ENCODE data around the gene AP1AR. TPM values are rescaled to one million over a fixed set of nuclear protein-coding genes. Genes with fewer than 3 reads are reported as not detected.
"Not testable (repeated sequence)": the region's sequence is repeated elsewhere in the genome, so short reads cannot be mapped to it uniquely, and the experiment has no call there.

The AP1AR gene
- total RNA-seq, 2 donors from 2014 or later: 20.0 to 21.0 TPM

DNA sequence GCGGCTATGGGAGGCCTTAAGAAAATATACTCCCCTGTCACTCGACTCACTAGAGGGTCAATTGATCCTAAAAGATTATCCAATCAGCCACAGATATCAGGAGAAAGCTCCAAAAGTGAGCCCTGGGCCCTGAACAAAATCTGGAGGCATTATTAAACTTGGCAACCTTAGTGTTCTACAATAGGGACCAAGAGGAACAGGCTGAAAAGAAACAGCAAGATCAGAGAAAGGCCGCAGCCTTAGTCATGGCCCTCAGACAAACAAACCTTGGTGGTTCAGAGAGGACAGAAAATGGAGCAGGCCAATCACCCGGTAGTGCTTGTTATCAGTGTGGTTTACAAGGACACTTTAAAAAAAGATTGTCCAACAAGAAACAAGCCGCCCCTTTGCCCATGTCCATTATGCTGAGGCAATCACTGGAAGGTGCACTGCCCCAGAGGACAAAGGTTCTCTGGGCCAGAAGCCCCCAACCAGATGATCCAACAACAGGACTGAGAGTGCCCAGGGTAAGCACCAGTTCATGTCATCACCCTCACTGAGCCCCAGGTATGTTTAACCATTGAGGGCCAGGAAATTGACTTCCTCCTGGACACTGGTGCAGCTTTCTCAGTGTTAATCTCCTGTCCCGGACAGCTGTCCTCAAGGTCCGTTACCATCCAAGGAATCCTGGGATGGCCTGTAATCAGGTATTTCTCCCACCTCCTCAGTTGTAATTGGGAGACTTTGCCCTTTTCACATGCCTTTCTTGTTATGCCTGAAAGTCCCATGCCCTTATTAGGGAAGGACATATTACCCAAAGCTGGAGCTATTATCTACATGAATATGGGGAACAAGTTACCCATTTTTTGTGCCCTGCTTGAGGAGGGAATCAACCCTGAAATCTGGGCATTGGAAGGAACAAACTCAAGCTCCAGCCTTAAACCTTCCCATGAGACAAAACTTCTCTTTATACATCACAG, 23.2 kb upstream of the AP1AR start:
- DNase-seq (ENCODE audit: low spot score); H3K27ac Mint-ChIP-seq; H3K27me3 Mint-ChIP-seq; H3K9me3 Mint-ChIP-seq; H3K4me1 Mint-ChIP-seq (ENCODE audit: low read depth in 2 of 2); H3K4me3 Mint-ChIP-seq; H3K36me3 Mint-ChIP-seq; ATAC-seq: not testable (repeated sequence)

DNA sequence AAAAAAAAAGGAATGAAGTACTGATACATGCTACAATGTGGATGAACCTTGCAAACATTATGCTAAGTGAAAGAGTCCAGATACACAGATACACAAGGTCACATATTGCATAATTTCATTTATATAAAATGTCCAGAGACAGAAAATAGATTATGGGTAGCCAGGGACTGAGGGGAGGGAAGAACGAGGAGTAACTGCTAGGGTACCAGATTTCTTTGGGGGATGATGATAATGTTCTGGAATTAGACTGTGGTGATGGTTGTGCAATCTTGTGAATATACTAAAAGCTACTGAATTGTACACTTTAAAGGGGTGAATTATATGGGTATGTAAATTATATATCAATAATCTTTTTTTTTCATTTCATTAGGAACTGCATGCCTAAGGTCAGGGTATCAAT, 20.8 kb upstream of the AP1AR start:
- H3K9me3 Mint-ChIP-seq: no peaks in the 10 kb centered on the region
- DNase-seq (ENCODE audit: low spot score): no peak
- no peak overlapping the region for H3K27ac Mint-ChIP-seq
- no peak overlapping the region for H3K4me3 Mint-ChIP-seq
- H3K4me1 Mint-ChIP-seq (ENCODE audit: low read depth in 2 of 2): peaks cover 4 to 6% of the 10 kb centered on the region in 2 donors
- no peaks in the 10 kb centered on the region for H3K36me3 Mint-ChIP-seq
- peaks cover 0 to 4% of the 10 kb centered on the region in 2 donors for H3K27me3 Mint-ChIP-seq
- ATAC-seq: no peak

DNA sequence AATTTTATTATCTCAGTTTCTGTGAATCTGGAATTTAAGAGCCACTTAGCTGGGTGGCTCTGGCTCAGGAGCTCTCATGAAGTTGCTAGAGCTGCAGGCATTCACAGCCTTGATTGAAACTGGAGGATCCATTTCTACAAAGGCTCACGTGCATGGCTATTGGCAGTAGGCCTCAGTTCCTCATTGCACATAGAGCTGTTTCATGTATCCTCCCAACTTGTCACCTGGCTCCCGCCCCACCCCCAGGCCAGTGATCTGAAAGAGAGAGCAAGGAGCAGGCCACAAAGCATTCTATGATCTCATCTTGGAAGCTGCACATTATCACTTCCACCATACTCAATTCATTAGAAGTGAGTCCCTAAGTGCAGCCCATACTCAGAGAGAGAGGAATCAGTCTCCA, 18.5 kb upstream of the AP1AR start:
- no peak for DNase-seq (ENCODE audit: low spot score)
- H3K27me3 Mint-ChIP-seq: peaks cover 0 to 4% of the 10 kb centered on the region in 2 donors

DNA sequence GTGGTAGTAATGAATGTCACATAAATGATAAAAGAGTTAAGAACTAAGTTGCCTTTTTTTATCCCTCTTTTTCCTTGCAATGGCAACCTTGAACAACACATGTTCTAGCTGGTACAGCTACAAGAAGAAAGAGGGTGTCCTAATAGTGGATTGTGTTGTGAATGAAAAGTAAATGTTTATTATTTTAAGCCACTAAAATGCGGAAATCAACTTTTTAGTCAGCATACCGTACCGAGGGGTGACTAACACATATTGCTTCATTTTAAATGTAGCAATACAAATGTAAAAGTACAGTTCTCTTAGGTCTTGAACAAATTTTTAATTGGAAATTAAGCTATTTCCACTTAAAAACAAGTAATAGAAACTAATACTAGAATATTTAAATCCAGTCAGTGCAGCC, 17.7 kb upstream of the AP1AR start:
- peak in 1 of 2 donors; percentile 41 for ATAC-seq
- Mint-ChIP-seq H3K4me3 (no peak overlapping the region), H3K9me3 (no peaks in the 10 kb centered on the region), H3K27me3 (peaks cover 0 to 4% of the 10 kb centered on the region in 2 donors), H3K36me3 (no peaks in the 10 kb centered on the region), H3K27ac (no peak overlapping the region), H3K4me1 (ENCODE audit: low read depth in 2 of 2) (peaks cover 4 to 6% of the 10 kb centered on the region in 2 donors)
- no peak for DNase-seq (ENCODE audit: low spot score)

More for the DNA sequence above, 18.5 kb upstream of the AP1AR start:
- peaks cover 4 to 6% of the 10 kb centered on the region in 2 donors for H3K4me1 Mint-ChIP-seq (ENCODE audit: low read depth in 2 of 2)
- no peak overlapping the region for H3K27ac Mint-ChIP-seq
- no peaks in the 10 kb centered on the region for H3K36me3 Mint-ChIP-seq
- no peaks in the 10 kb centered on the region for H3K9me3 Mint-ChIP-seq
- no peak for ATAC-seq
- no peak overlapping the region for H3K4me3 Mint-ChIP-seq

DNA sequence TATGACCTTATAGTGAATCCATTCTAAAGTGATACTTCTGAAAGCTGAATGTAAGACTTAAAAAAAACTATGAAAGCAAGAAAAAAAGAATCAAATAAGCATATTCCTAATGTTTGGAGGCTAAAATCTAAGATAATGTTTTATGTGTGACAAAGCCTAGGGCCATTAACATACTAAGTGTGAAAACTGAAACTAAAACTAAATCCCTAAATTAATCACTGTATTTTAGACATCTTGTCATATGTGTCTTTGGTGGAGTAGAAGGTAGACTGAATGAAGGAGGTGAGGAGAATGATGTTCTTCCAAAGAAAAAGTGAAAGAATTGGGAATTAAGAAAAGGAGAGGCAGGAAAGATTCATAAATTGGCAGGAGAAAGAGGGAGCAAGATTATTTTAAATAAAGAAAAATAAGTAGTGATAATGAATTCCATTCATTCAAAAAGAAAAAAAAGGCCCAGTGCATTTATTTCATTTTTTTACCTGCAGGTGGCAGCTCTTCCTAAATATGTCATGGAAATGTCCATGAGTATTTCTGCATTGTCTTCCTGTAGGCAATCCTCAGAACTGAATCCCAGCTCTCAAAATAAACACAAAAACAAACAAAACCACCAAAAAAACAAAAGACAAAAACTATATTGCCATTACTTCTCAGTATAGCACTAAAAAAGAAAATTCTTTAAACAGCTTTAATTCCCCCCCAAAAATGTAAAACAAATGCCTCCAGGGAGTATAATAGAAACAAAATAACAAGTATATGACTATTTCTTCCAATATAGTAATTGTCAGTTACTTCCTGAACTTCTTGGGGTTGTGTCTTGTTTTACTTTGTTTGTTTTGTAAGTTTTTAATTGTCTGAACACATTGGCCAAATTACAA, 17.0 kb upstream of the AP1AR start:
- no peak for DNase-seq (ENCODE audit: low spot score)
- Mint-ChIP-seq H3K4me1 (ENCODE audit: low read depth in 2 of 2) (peaks cover 4 to 6% of the 10 kb centered on the region in 2 donors), H3K9me3 (no peaks in the 10 kb centered on the region), H3K27ac (peak overlapping the region in 1 of 2 donors; percentile 17), H3K36me3 (no peaks in the 10 kb centered on the region), H3K4me3 (peak overlapping the region; percentile 5), H3K27me3 (peaks cover 0 to 3% of the 10 kb centered on the region in 2 donors)
- ATAC-seq: peak in 1 of 2 donors; percentile 84

DNA sequence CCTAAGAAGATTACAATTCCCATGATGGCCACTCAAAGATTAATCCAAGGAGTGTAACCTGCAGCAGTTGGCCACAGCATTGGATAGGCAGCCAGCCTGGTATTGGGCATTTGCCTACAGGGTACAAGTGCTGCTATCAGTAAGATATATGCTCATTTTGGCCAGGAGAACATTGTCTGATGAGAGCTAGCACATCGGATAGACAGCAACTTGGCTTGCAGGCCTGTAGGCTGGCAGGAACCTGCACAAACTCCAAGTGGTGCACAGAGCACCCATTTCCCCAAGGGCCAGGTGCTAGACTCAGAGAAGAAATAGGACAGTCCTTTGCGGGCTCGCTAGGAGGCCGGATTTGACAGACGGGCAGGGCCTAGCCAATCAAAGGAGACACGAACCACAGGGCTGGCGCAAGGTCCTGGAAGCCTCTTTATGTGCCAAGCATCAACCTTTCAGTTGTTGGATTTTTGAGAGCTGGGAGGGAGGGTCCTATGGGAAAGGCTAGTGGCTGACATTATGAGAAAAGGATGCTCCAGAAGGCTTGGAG, 11.7 kb upstream of the AP1AR start:
- Mint-ChIP-seq H3K36me3 (no peaks in the 10 kb centered on the region), H3K4me1 (ENCODE audit: low read depth in 2 of 2) (no peaks in the 10 kb centered on the region), H3K27me3 (peaks cover 0 to 3% of the 10 kb centered on the region in 2 donors), H3K27ac (no peak overlapping the region), H3K4me3 (no peak overlapping the region), H3K9me3 (no peaks in the 10 kb centered on the region)
- DNase-seq (ENCODE audit: low spot score): no peak
- ATAC-seq: peak in 1 of 2 donors; percentile 44

DNA sequence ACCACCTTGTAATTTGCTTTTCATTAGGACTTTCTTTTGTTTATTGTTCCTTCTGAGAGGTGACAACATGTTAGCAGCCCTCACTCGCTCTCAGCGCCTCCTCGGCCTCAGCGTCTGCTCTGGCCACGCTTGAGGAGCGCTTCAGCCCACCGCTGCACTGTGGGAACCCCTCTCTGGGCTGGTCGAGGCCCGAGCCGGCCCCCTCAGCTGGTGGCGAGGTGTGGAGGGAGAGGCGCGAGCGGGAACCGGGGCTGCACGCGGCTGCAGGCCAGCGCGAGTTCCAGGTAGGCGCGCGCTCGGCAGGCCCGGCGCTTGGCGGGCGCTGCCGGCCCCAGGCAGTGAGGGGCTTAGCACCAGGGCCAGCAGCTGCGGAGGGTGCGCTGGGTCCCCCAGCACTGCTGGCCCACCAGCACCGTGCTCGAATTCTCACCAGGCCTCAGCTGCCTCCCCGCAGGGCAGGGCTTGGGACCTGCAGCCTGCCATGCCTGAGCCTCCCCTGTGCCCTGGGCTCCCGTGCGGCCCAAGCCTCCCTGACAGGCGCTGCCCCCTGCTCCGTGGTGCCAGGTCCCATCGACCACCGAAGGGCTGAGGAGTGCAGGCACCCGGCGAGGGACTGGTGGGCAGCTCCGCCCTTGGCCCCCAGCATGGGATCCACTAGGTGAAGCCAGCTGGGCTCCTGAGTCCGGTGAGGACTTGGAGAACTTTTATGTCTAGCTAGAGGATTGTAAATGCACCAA, 9.2 kb upstream of the AP1AR start:
- DNase-seq (ENCODE audit: low spot score) (no peak), ATAC-seq (no peak)
- Mint-ChIP-seq H3K4me1 (ENCODE audit: low read depth in 2 of 2) (no peaks in the 10 kb centered on the region), H3K4me3 (no peak overlapping the region), H3K27me3 (peaks cover 0 to 10% of the 10 kb centered on the region in 2 donors), H3K36me3 (no peaks in the 10 kb centered on the region), H3K27ac (no peak overlapping the region), H3K9me3 (no peaks in the 10 kb centered on the region)

DNA sequence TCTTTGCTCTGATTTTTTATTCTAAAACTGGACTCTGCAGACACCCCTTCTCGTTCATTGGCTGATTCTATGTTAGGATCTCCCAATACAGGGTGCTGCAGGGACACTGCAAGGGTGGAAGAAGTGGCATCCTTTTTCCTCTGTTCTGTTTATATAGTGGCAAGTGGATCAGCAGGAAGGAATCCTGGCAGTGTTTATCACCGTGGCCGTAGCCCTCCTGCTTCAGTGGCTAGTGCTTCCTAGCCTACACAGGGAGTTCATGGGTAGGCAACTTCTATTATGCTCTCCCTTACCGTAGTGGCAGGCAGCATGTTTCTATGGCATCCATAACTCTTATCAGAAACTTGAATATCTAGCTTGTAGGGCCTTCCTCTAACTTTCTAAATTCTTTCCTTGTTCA, 6.4 kb upstream of the AP1AR start:
- Mint-ChIP-seq H3K27me3 (peaks cover 0 to 10% of the 10 kb centered on the region in 2 donors), H3K4me3 (no peak overlapping the region), H3K4me1 (ENCODE audit: low read depth in 2 of 2) (no peaks in the 10 kb centered on the region), H3K27ac (no peak overlapping the region), H3K9me3 (no peaks in the 10 kb centered on the region), H3K36me3 (no peaks in the 10 kb centered on the region)
- ATAC-seq (no peak), DNase-seq (ENCODE audit: low spot score) (no peak)

DNA sequence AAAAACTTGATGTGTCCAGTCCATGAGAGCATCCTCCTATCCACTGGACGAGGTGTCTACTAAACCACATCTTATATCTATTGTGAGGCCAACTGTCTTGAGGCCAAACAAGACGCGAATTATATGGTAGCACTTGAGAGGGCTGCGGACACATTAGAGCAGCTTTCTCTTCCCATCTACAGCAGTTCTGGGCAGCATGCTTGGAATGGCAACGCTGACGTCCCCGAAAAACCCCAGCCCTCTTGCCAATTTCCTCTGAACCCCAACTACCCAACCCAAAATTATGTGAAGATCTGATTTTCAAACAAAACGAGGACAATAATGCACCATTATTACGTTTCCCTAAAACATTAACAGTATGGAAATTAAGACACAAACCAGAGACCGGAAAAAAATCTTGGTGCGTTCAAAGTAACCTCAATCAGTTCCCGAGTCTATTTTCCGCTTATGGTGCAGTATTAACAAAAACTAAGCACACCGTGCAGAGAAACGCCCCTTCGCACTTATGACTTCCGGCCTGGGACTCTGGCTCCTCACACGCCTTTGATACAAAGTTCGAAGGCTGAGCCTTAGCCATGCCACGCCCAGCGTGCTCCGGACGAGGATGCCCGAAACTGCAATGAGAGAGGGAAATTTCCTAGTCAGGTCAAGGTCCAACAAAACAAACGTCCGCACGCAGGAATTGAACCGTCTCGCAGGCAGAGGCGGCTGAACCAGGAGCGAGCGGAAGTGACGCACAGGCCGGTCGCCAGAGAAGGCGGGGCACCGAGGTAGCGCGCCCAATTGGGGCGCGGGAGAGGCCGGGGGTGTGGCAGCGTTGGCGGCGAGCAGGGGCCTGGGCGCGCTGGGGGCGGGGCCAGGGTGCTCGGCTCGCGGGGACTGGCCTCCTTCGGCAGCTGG, 458 bp upstream of the AP1AR start:
- H3K4me3 Mint-ChIP-seq: peak overlapping the region; percentile 98
- ATAC-seq (peak; percentile 96 to 97), DNase-seq (ENCODE audit: low spot score) (peak; percentile 99)
- no peaks in the 10 kb centered on the region for H3K9me3 Mint-ChIP-seq
- no peaks in the 10 kb centered on the region for H3K36me3 Mint-ChIP-seq
- H3K27ac Mint-ChIP-seq: peak overlapping the region; percentile 95 to 99
- peaks cover 0 to 4% of the 10 kb centered on the region in 2 donors for H3K27me3 Mint-ChIP-seq
- peaks cover 18 to 29% of the 10 kb centered on the region in 2 donors for H3K4me1 Mint-ChIP-seq (ENCODE audit: low read depth in 2 of 2)

DNA sequence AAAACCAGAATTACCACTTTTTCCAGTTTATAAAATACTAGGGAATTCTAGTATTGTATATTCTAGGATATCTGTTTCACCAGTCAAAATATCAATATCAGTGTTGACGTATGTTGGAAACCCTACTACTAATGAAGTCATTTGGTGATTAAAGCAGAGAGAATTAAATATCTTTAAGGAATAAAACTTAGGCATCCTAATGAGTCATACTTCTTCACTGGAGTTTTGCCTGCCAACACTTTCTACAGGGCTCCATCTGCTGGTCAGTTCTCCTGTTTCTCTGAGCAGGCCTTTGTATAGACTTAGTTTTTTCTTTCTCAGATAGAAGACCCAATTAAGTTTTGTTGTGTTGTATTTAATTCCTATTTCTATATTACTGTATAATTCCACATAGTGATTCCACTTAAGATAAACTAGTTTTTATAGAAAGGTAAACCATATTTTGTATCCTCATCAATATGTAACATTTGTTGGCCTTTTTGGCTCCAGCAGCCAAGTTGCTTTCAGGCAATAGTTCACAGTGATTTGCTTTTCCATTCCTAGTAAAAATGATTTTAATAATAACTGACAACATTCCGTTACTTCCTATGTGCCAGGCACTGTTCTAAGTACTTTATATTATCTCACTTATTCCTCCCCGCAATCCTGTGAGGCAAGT, 3.5 kb downstream of the AP1AR start:
- H3K27me3 Mint-ChIP-seq: no peaks in the 10 kb centered on the region
- H3K4me1 Mint-ChIP-seq (ENCODE audit: low read depth in 2 of 2): peaks cover 22 to 38% of the 10 kb centered on the region in 2 donors
- H3K4me3 Mint-ChIP-seq: no peak overlapping the region
- no peak overlapping the region for H3K27ac Mint-ChIP-seq
- DNase-seq (ENCODE audit: low spot score) (no peak), ATAC-seq (no peak)
- H3K36me3 Mint-ChIP-seq: peaks cover under 1% of the 10 kb centered on the region
- H3K9me3 Mint-ChIP-seq: no peaks in the 10 kb centered on the region

DNA sequence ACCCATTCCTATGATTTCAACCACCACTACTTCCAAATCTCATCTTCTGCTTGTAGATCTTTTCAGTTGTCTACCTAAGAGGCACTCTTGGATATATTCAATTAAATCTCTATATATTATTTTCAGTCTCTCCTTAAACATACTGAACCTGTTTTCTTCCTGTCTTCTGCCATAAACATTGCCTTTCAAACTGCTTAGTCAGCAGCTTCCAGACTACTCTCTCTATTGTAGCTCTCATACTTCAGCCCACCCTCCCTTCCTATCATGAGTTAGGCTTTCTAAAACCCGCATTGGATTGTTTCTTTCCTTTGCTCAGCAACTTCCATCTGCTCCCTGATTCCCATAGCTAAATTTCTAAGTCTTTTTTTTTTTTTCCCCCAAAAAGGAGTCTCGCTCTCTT, 4.5 kb downstream of the AP1AR start:
- H3K27me3 Mint-ChIP-seq: no peaks in the 10 kb centered on the region
- H3K4me1 Mint-ChIP-seq (ENCODE audit: low read depth in 2 of 2): peaks cover 19 to 32% of the 10 kb centered on the region in 2 donors
- no peaks in the 10 kb centered on the region for H3K9me3 Mint-ChIP-seq
- ATAC-seq: no peak
- H3K27ac Mint-ChIP-seq: no peak overlapping the region
- DNase-seq (ENCODE audit: low spot score): no peak
- H3K36me3 Mint-ChIP-seq: peaks cover 4% of the 10 kb centered on the region
- H3K4me3 Mint-ChIP-seq: no peak overlapping the region

DNA sequence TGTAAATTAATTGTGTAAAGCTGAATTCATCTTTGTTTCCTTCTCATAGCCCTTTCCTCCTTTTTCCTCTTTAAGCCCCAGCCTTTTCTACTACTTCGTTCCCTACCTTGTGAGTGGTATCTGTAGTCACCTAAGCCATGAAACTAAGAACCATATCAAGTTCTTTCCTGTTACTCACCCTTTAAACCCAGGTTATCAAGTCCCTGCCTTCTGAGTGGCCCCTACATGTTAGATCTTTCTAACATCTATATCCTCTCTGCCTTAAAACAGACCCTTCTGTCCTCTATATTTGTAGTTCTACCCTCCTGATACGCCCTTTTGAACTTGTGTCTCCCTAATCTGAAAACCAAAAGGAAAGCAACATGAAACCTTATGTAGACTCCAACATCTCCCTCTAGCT, 7.2 kb downstream of the AP1AR start:
- Mint-ChIP-seq H3K27me3 (no peaks in the 10 kb centered on the region), H3K36me3 (peaks cover 8% of the 10 kb centered on the region), H3K4me3 (no peak overlapping the region), H3K9me3 (no peaks in the 10 kb centered on the region), H3K4me1 (ENCODE audit: low read depth in 2 of 2) (peaks cover 14 to 15% of the 10 kb centered on the region in 2 donors), H3K27ac (no peak overlapping the region)
- DNase-seq (ENCODE audit: low spot score) (no peak), ATAC-seq (no peak)
